Gastrocnemius medialis (tissue), 4 donors: ENCODE measurements around the gene GPR158. TPM values are rescaled to one million over a fixed set of nuclear protein-coding genes. Genes with fewer than 3 reads are reported as not detected.

Experiments used
- ATAC-seq, 2 donors: fragments of 150-250 bp; one replicate each; pipeline ENCODE4 v1.9.1; 2016
- DNase-seq, 2 donors: peaks; one replicate each; pipeline ENCODE4 v3.0.0-alpha.2; 2019
- H3K27ac ChIP-seq, 4 donors: fragments of 200-600 bp; sonication (generic); 1 replicate in 1 of 4; 2 replicates in 3 of 4; pipeline ENCODE4 v1.5.1; 2016 to 2018; ENCODE audit warnings: mild to moderate bottlenecking in 2 of 4, moderate library complexity in 1 of 4
- H3K27me3 ChIP-seq, 3 donors: fragments of 200-600 bp; sonication (generic) in 2 of 3; 1 replicate in 1 of 3; 2 replicates in 2 of 3; pipeline versions ENCODE4 v1.5.1 to v1.6.0; 2016 to 2019; ENCODE audit warnings: mild to moderate bottlenecking in 1 of 3, moderate library complexity in 1 of 3
- H3K36me3 ChIP-seq, 2 donors: fragments of 200-600 bp; sonication (generic) in 1 of 2; one replicate each; pipeline ENCODE4 v1.5.1; 2017 to 2018
- H3K4me1 ChIP-seq, 2 donors: fragments of 200-600 bp; sonication (generic) in 1 of 2; one replicate each; pipeline ENCODE4 v1.5.1; 2016 to 2017; ENCODE audit warnings: mild to moderate bottlenecking in 2 of 2
- H3K4me3 ChIP-seq, 4 donors: fragments of 200-600 bp; sonication (generic) in 3 of 4; 1 replicate in 1 of 4; 2 replicates in 3 of 4; pipeline ENCODE4 v1.5.1; 2016 to 2019; ENCODE audit warnings: mild to moderate bottlenecking in 2 of 4
- H3K9me3 ChIP-seq, 3 donors: fragments of 200-600 bp; sonication (generic) in 2 of 3; 1 replicate in 1 of 3; 2 replicates in 2 of 3; pipeline ENCODE4 v1.5.1; 2016 to 2019
- CTCF ChIP-seq, 5 experiments: fragments of 450-650 bp in 3 of 5; fragments of 200-600 bp in 2 of 5; sonication (generic) in 2 of 5; IDR thresholded peaks in 4 of 5; conservative IDR thresholded peaks in 1 of 5; 1 replicate in 4 of 5; 2 replicates in 1 of 5; pipeline ENCODE4 v1.5.1; 2016 to 2019; ENCODE audit warnings: antibody characterized with exemption in 5 of 5, mild to moderate bottlenecking in 3 of 5, moderate library complexity in 3 of 5
- POLR2A ChIP-seq, 2 donors: fragments of 450-650 bp; IDR thresholded peaks; one replicate each; pipeline ENCODE4 v1.6.1; 2017; ENCODE audit warnings: antibody characterized with exemption in 2 of 2, mild to moderate bottlenecking in 2 of 2, moderate library complexity in 2 of 2
- in situ Hi-C, 4 donors: fragments of 200-750 bp; cut with MboI; loops; one replicate each; pipeline versions ENCODE4 v1.15.0 to v1.8.0; 2017; ENCODE audit warnings: low sequenced_read_pairs in 4 of 4
- intact Hi-C: fragments of 100-400 bp; cut with DNase I; formaldehyde crosslinking; loops from one replicate; pipeline ENCODE4 v1.15.1; 2023; ENCODE audit warnings: low total_unique reads
- total RNA-seq, 4 donors: library from RNA; depleted of rRNA; stranded (reverse); fragments of >200 nt; gene quantifications; one replicate each; pipeline versions ENCODE4 v1.1.0 to v1.2.3, GENCODE V29; 2016

GPR158 gene
- total RNA-seq, 4 donors from 2014 or later: 0.04 TPM; not detected in 3

DNA sequence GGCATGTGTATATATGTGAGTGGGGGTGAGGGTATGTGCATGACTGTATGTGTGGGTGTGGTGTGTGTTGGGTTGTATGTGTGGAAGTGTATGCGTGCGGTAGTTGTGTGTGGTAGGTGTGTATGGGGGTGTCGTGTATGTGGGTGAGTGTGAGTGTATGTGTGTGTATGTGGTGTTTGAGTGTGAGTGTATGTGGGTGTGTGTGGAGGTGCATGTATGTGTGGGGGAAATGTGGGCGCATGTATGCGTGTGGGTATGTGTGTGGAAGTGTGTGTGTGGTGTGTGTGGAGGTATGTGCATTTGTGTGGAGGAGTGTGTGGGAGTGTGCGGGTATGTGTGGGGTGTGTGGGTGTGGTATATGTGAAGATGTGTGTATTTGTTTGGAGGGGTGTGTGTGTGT is 269.5 kb downstream of the GPR158 start:
- Histone ChIP-seq H3K27me3 (no peaks in the 10 kb centered on the region), H3K4me3 (no peak overlapping the region), H3K27ac (no peak overlapping the region), H3K4me1 (peaks cover 2 to 11% of the 10 kb centered on the region in 2 donors), H3K9me3 (no peaks in the 10 kb centered on the region), H3K36me3 (no peaks in the 10 kb centered on the region)
- no peak for TF ChIP-seq CTCF (IDR thresholded peaks at IDR 0.05 in 4 of 5, conservative IDR thresholded peaks at IDR 0.05 in 1 of 5)
- TF ChIP-seq POLR2A (IDR thresholded peaks at IDR 0.05): no peak
- in situ Hi-C loops: no loop called here
- ATAC-seq (no peak), DNase-seq (no peak)
- intact Hi-C loops: no loop called here

DNA sequence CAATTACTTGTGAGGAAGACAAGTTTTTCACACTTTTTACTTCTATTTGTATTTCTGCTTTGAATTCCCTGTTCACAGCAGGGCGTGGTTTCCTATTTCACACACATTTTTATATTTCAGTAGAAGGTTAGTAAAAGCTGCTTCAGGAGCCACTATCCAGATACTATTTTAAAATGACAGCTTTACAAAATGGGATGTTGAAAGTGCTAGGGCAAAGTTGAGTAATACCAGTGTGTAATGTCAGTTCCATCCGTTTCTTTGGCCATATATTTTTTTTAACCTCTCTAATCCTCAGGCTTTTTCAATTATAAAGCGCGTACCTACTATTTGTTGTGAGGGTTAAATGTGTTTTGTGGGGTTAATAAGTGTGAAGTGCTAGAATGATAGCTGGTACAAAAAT is 276.6 kb downstream of the GPR158 start:
- intact Hi-C loops (no loop called here), in situ Hi-C loops (no loop called here)
- Histone ChIP-seq H3K36me3 (no peaks in the 10 kb centered on the region), H3K27ac (no peak overlapping the region), H3K4me3 (no peak overlapping the region), H3K9me3 (no peaks in the 10 kb centered on the region), H3K4me1 (no peaks in the 10 kb centered on the region), H3K27me3 (no peaks in the 10 kb centered on the region)
- DNase-seq (no peak), ATAC-seq (no peak)
- TF ChIP-seq POLR2A (IDR thresholded peaks at IDR 0.05) (no peak), CTCF (IDR thresholded peaks at IDR 0.05 in 4 of 5, conservative IDR thresholded peaks at IDR 0.05 in 1 of 5) (no peak)

GRCh38 chr10:25453619-25454018 is 278.8 kb downstream of the GPR158 start:
- Histone ChIP-seq H3K36me3 (no peaks in the 10 kb centered on the region), H3K27me3 (no peaks in the 10 kb centered on the region), H3K4me1 (no peaks in the 10 kb centered on the region), H3K27ac (no peak overlapping the region), H3K9me3 (no peaks in the 10 kb centered on the region), H3K4me3 (no peak overlapping the region)
- no peak for ATAC-seq
- TF ChIP-seq CTCF (IDR thresholded peaks at IDR 0.05 in 4 of 5, conservative IDR thresholded peaks at IDR 0.05 in 1 of 5) (no peak), POLR2A (IDR thresholded peaks at IDR 0.05) (no peak)
- DNase-seq: no peak
- intact Hi-C loops: no loop called here
- in situ Hi-C loops: no loop called here

- in situ Hi-C loops: no loop called here
- no peaks in the 10 kb centered on the region for H3K27me3 ChIP-seq
- no peaks in the 10 kb centered on the region for H3K36me3 ChIP-seq
- no peaks in the 10 kb centered on the region for H3K4me1 ChIP-seq
- ATAC-seq: no peak
- no peaks in the 10 kb centered on the region for H3K9me3 ChIP-seq
- no peak overlapping the region for H3K27ac ChIP-seq
- H3K4me3 ChIP-seq: no peak overlapping the region
- intact Hi-C loops: no loop called here
- no peak for TF ChIP-seq CTCF (IDR thresholded peaks at IDR 0.05 in 4 of 5, conservative IDR thresholded peaks at IDR 0.05 in 1 of 5)
- TF ChIP-seq POLR2A (IDR thresholded peaks at IDR 0.05): no peak
- DNase-seq: no peak
Measured at GRCh38 chr10:25455980-25456567, 281.3 kb downstream of the GPR158 start.

DNA sequence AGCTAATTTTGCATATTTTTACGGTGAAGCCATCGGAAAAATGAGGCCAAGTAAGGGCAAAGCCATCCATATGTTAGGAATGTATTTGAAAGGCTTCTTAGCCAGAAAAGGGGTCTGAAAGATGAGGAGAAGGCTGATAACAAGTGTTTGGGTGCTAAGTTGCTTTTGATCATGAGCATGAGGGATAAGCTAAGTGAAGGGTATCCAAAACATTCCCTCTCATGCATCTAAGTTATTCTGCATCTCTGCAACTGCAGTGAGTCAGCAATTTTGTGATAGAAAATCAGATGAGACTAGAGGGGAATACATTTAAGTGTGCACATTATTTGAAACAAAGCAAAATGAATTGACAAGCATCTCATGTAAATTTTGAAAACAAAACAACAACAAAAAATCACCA is 282.8 kb downstream of the GPR158 start:
- Histone ChIP-seq H3K4me3 (no peak overlapping the region), H3K27me3 (no peaks in the 10 kb centered on the region), H3K27ac (no peak overlapping the region), H3K4me1 (no peaks in the 10 kb centered on the region), H3K36me3 (no peaks in the 10 kb centered on the region), H3K9me3 (no peaks in the 10 kb centered on the region)
- ATAC-seq (no peak), DNase-seq (no peak)
- in situ Hi-C loops: no loop called here
- intact Hi-C loops: no loop called here
- TF ChIP-seq POLR2A (IDR thresholded peaks at IDR 0.05) (no peak), CTCF (IDR thresholded peaks at IDR 0.05 in 4 of 5, conservative IDR thresholded peaks at IDR 0.05 in 1 of 5) (no peak)
